PC-3 (cell line): ENCODE measurements around the gene PWWP2B. TPM values are rescaled to one million over a fixed set of nuclear protein-coding genes. Genes with fewer than 3 reads are reported as not detected.

Experiments used
- ATAC-seq: fragments of 200-7000 bp; cut with Tn5 transposase; 2 replicates; pipeline ENCODE4 v1.9.1; 2020; ENCODE audit warnings: mild to moderate bottlenecking, moderate library complexity
- BruUV-seq: library from RNA; stranded (reverse); fragments of 400-500 nt; replicated peaks from 2 replicates; lab custom pipeline; 2021; lab: Mats Ljungman, UMichigan
- CTCF ChIA-PET: fragments of 300-600 bp; sonication (Branson Sonifier 250); formaldehyde crosslinking; loops from one replicate; lab custom pipeline; 2022; ENCODE audit warnings: antibody characterized with exemption; lab: Charles Lee
- POLR2A ChIA-PET: fragments of 300-600 bp; sonication (Branson Sonifier 250); formaldehyde crosslinking; loops from one replicate; lab custom pipeline; 2022; ENCODE audit warnings: antibody characterized with exemption; ENCODE audit not compliant: unreplicated experiment; lab: Charles Lee
- DNase-seq: peaks from one replicate; pipeline ENCODE4 v3.0.0-alpha.2; 2015
- H2AFZ ChIP-seq: fragments of 300-600 bp; sonication (generic); 2 replicates; pipeline ENCODE4 v1.6.0; 2016; ENCODE audit warnings: antibody characterized with exemption, low read length
- H3F3A ChIP-seq: fragments of 300-600 bp; sonication (generic); one replicate; pipeline ENCODE4 v1.6.0; 2017; ENCODE audit warnings: antibody characterized with exemption, low read length, control low read depth, mild to moderate bottlenecking; ENCODE audit not compliant: unreplicated experiment
- H3K27ac ChIP-seq: fragments of 300-600 bp; sonication (generic); 2 replicates; pipeline ENCODE4 v1.5.1; 2016; ENCODE audit warnings: mild to moderate bottlenecking, low read length
- H3K27me3 ChIP-seq: fragments of 300-600 bp; sonication (generic); 2 replicates; pipeline ENCODE4 v1.6.1; 2016; ENCODE audit warnings: low read length, mixed read lengths
- H3K36me3 ChIP-seq: fragments of 300-600 bp; sonication (generic); 2 replicates; pipeline ENCODE4 v1.6.1; 2016; ENCODE audit warnings: low read depth, mixed run types, low read length, mixed read lengths
- H3K4me1 ChIP-seq: fragments of 300-600 bp; sonication (generic); 2 replicates; pipeline ENCODE4 v1.5.1; 2016; ENCODE audit warnings: low read length; ENCODE audit not compliant: insufficient read depth
- H3K4me2 ChIP-seq: fragments of 300-600 bp; sonication (generic); 2 replicates; pipeline ENCODE4 v1.6.0; 2016; ENCODE audit warnings: low read length
- H3K4me3 ChIP-seq: fragments of 300-600 bp; sonication (generic); 2 replicates; pipeline ENCODE4 v1.5.1; 2016; ENCODE audit warnings: mild to moderate bottlenecking, low read length, mixed read lengths
- H3K79me2 ChIP-seq: fragments of 300-600 bp; sonication (generic); 2 replicates; pipeline ENCODE4 v1.6.1; 2017; ENCODE audit warnings: low read length, mixed read lengths
- H3K9ac ChIP-seq: fragments of 300-600 bp; sonication (generic); 2 replicates; pipeline ENCODE4 v1.6.0; 2016; ENCODE audit warnings: mild to moderate bottlenecking, low read length
- H3K9me2 ChIP-seq: fragments of 300-600 bp; sonication (generic); replicated peaks from 2 replicates; pipeline ENCODE4 v1.6.1; 2016; ENCODE audit warnings: mixed run types, low read length, mixed read lengths
- H3K9me3 ChIP-seq: fragments of 300-600 bp; sonication (generic); 2 replicates; pipeline ENCODE4 v1.6.1; 2016; ENCODE audit warnings: low read length, mixed read lengths
- H4K20me1 ChIP-seq: fragments of 300-600 bp; sonication (generic); 2 replicates; pipeline ENCODE4 v1.6.1; 2016; ENCODE audit warnings: low read length, mixed read lengths
- EZH2 ChIP-seq: fragments of 300-600 bp; sonication (generic); IDR thresholded peaks from one replicate; pipeline ENCODE4 v1.6.1; 2017; ENCODE audit warnings: antibody characterized with exemption, mild to moderate bottlenecking, low read length; ENCODE audit not compliant: unreplicated experiment
- EZH2phosphoT487 ChIP-seq: fragments of 300-600 bp; sonication (generic); IDR thresholded peaks from 2 replicates; pipeline ENCODE4 v1.6.1; 2018; ENCODE audit warnings: mild to moderate bottlenecking, antibody characterized with exemption, low read length, borderline replicate concordance
- intact Hi-C: fragments of 100-400 bp; cut with micrococcal nuclease; formaldehyde crosslinking; loops from 2 replicates; pipeline ENCODE4 v1.9.0; 2023
- total RNA-seq: library from RNA; depleted of rRNA; stranded (reverse); fragments of >200 nt; gene quantifications from 2 replicates; pipeline ENCODE4 v1.2.3, GENCODE V29; 2014
- TF ChIP-seq, protein P1 (sequence below): fragments of 300-600 bp; sonication (generic); conservative IDR thresholded peaks from 2 replicates; pipeline ENCODE4 v1.5.1; 2017; ENCODE audit warnings: antibody characterized with exemption, low read depth, mild to moderate bottlenecking, low read length

The PWWP2B gene
- total RNA-seq, 1 experiment from 2014 or later: 24.5 TPM

DNA sequence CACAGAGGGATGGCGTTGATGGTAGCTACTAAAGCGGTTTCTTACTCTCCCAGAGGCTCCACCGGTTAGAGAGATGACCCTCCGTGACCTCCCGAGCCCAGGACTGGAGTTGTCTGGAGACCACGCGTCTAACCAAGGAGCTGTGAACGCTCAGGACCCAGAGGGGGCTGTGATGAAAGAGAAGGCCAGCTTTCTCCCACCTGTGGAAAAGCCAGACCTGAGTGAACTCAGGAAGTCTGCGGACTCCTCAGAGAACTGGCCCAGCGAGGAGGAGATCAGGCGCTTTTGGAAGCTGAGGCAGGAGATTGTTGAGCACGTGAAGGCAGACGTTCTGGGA lies 49.1 kb upstream of the PWWP2B start:
- Histone ChIP-seq H3K9me3 (no peaks in the 10 kb centered on the region), H3K9ac (no peak overlapping the region), H3K9me2 (no peaks in the 10 kb centered on the region), H3F3A (no peaks in the 10 kb centered on the region), H4K20me1 (no peaks in the 10 kb centered on the region), H3K4me3 (no peak overlapping the region), H3K4me1 (no peaks in the 10 kb centered on the region), H3K27me3 (no peaks in the 10 kb centered on the region), H3K36me3 (no peaks in the 10 kb centered on the region), H3K4me2 (no peak overlapping the region), H2AFZ (no peak overlapping the region), H3K27ac (no peak overlapping the region), H3K79me2 (no peaks in the 10 kb centered on the region)
- CTCF ChIA-PET: no interaction called here
- intact Hi-C loops: no loop called here
- no TSS peak for BruUV-seq
- TF ChIP-seq EZH2: no peak
- no peak for TF ChIP-seq EZH2phosphoT487
- TF ChIP-seq, protein P1, sequence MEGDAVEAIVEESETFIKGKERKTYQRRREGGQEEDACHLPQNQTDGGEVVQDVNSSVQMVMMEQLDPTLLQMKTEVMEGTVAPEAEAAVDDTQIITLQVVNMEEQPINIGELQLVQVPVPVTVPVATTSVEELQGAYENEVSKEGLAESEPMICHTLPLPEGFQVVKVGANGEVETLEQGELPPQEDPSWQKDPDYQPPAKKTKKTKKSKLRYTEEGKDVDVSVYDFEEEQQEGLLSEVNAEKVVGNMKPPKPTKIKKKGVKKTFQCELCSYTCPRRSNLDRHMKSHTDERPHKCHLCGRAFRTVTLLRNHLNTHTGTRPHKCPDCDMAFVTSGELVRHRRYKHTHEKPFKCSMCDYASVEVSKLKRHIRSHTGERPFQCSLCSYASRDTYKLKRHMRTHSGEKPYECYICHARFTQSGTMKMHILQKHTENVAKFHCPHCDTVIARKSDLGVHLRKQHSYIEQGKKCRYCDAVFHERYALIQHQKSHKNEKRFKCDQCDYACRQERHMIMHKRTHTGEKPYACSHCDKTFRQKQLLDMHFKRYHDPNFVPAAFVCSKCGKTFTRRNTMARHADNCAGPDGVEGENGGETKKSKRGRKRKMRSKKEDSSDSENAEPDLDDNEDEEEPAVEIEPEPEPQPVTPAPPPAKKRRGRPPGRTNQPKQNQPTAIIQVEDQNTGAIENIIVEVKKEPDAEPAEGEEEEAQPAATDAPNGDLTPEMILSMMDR: no peak
- DNase-seq (no peak), ATAC-seq (no peak)
- POLR2A ChIA-PET: no interaction called here

DNA sequence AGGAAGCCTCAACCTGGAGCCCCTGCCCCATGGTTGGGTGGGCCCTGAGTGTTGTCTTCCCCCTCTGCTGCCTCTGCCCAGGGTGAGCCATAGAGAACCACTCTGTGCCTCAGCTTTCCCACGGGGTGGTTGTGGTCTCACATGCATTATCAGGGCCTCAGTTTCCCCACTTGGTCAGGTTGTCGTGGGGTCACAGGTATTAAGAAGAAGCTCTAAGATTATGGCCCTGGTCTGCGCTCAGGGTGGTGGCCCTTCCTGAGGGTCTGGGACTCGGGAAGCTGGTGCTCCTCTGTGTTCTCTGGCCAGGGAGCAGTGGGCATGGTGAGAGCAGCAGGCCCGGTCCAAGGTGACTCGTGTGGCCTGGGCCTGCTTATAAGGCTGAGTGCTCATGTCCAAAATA lies 47.2 kb upstream of the PWWP2B start:
- TF ChIP-seq EZH2 (no peak), EZH2phosphoT487 (no peak)
- TF ChIP-seq, protein P1: no peak
- no TSS peak for BruUV-seq
- CTCF ChIA-PET: no interaction called here
- POLR2A ChIA-PET: no interaction called here
- no peaks in the 10 kb centered on the region for H3F3A ChIP-seq
- H3K4me1 ChIP-seq: no peaks in the 10 kb centered on the region
- H3K27ac ChIP-seq: no peak overlapping the region
- no peaks in the 10 kb centered on the region for H3K9me2 ChIP-seq
- H4K20me1 ChIP-seq: no peaks in the 10 kb centered on the region
- H3K79me2 ChIP-seq: no peaks in the 10 kb centered on the region
- ATAC-seq (no peak), DNase-seq (no peak)
- no peaks in the 10 kb centered on the region for H3K9me3 ChIP-seq
- H3K9ac ChIP-seq: no peak overlapping the region
- no peak overlapping the region for H2AFZ ChIP-seq
- H3K36me3 ChIP-seq: no peaks in the 10 kb centered on the region
- H3K4me2 ChIP-seq: no peak overlapping the region
- intact Hi-C loops: no loop called here
- H3K27me3 ChIP-seq: no peaks in the 10 kb centered on the region
- no peak overlapping the region for H3K4me3 ChIP-seq

DNA sequence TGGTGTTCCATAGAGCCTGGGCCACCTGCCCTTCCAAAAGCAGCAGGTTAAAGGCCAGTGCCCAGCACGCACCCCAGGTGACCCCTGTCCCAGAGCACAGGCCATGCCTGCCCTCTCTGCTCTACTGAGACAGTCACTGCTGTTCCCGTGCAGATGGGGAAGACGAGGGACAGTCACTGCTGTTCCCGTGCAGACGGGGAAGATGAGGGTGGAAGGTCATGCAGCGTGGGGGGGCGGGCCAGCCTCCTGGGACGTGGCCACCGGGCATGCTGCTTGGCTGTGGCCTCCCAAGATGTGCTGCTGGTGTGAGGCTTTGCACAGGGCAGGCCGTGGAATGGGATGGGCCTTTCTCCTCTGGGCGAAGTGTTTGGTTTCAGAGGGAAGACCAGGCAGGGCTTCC lies 46.6 kb upstream of the PWWP2B start:
- Histone ChIP-seq H2AFZ (no peak overlapping the region), H3K4me2 (no peak overlapping the region), H3K27ac (no peak overlapping the region), H3K79me2 (no peaks in the 10 kb centered on the region), H3K9me2 (no peaks in the 10 kb centered on the region), H3K27me3 (no peaks in the 10 kb centered on the region), H3K9me3 (no peaks in the 10 kb centered on the region), H3K4me1 (no peaks in the 10 kb centered on the region), H3F3A (no peaks in the 10 kb centered on the region), H3K9ac (no peak overlapping the region), H4K20me1 (no peaks in the 10 kb centered on the region), H3K36me3 (no peaks in the 10 kb centered on the region), H3K4me3 (no peak overlapping the region)
- ATAC-seq (no peak), DNase-seq (no peak)
- ChIA-PET CTCF (no interaction called here), POLR2A (no interaction called here)
- intact Hi-C loops: no loop called here
- BruUV-seq: no TSS peak
- no peak for TF ChIP-seq EZH2
- TF ChIP-seq EZH2phosphoT487: no peak
- TF ChIP-seq, protein P1: no peak
